ENCODE measurements around the gene SCAP. TPM values are rescaled to one million over a fixed set of nuclear protein-coding genes. Genes with fewer than 3 reads are reported as not detected.

Gene SCAP
- total RNA-seq, 1 experiment from 2014 or later: 104 TPM

- no peaks in the 10 kb centered on the region for H3K36me3 ChIP-seq (replicated peaks; ENCODE audit: control insufficient read depth, insufficient read depth, low read length)
- H3K4me3 ChIP-seq (ENCODE audit: insufficient read depth, low read depth, low read length): no peak overlapping the region
- DNase-seq: no peak
- no peaks in the 10 kb centered on the region for H3K27me3 ChIP-seq (ENCODE audit: control insufficient read depth, insufficient read depth, low read length)
Observed at GRCh38 chr3:47367631-47368030, 108.1 kb downstream of the SCAP start.

GRCh38 chr3:47366833-47367232 lies 108.9 kb downstream of the SCAP start:
- Histone ChIP-seq H3K36me3 (replicated peaks; ENCODE audit: control insufficient read depth, insufficient read depth, low read length) (no peaks in the 10 kb centered on the region), H3K27me3 (ENCODE audit: control insufficient read depth, insufficient read depth, low read length) (no peaks in the 10 kb centered on the region), H3K4me3 (ENCODE audit: insufficient read depth, low read depth, low read length) (no peak overlapping the region)
- DNase-seq: no peak

- no peak for DNase-seq
- Histone ChIP-seq H3K36me3 (replicated peaks; ENCODE audit: control insufficient read depth, insufficient read depth, low read length) (no peaks in the 10 kb centered on the region), H3K27me3 (ENCODE audit: control insufficient read depth, insufficient read depth, low read length) (no peaks in the 10 kb centered on the region), H3K4me3 (ENCODE audit: insufficient read depth, low read depth, low read length) (no peak overlapping the region)
Observed at GRCh38 chr3:47365213-47366153, 110.3 kb downstream of the SCAP start.

Other genes with a start within 250 kb of the SCAP start
- gene KIF9, start 193.1 kb downstream of the SCAP start, total RNA-seq (2014; rRNA removed; shearing (Covaris generic)): 3.6 and 11.2 TPM in 2 replicates
- 14.1 and 16.1 TPM in 2 replicates for gene KLHL18, start 193.0 kb downstream of the SCAP start, total RNA-seq (2014; rRNA removed; shearing (Covaris generic))
- 18.7 and 21.7 TPM in 2 replicates for gene PTPN23, start 94.9 kb downstream of the SCAP start, total RNA-seq (2014; rRNA removed; shearing (Covaris generic))
- gene ELP6, start 37.8 kb upstream of the SCAP start, total RNA-seq (2014; rRNA removed; shearing (Covaris generic)): 63.5 and 77.6 TPM in 2 replicates
- gene CSPG5, start 102.9 kb upstream of the SCAP start, total RNA-seq (2014; rRNA removed; shearing (Covaris generic)): 1.5 and 1.7 TPM in 2 replicates

Data from H7 (cell line).